HepG2 (cell line): Measurements from ENCODE around the gene PLPP3. TPM values are rescaled to one million over a fixed set of nuclear protein-coding genes. Genes with fewer than 3 reads are reported as not detected.
A peak's percentile ranks its signal among the peaks of the same experiment; 100 is the strongest.

Source experiments
- ATAC-seq: fragments of 200-7000 bp; cut with Tn5 transposase; 3 replicates; pipeline ENCODE4 v1.9.1; 2020; ENCODE audit warnings: mild to moderate bottlenecking, moderate library complexity
- BruUV-seq: library from RNA; stranded (reverse); fragments of 400-500 nt; replicated peaks from 2 replicates; lab custom pipeline; 2021; lab: Mats Ljungman, UMichigan
- CTCF ChIA-PET: fragments of 300-600 bp; formaldehyde crosslinking; extraction: SDS; loops from one replicate; lab custom pipeline; 2021; ENCODE audit warnings: low total read pairs, inconsistent platforms, low intra/inter-chr PET ratio; lab: Yijun Ruan, JAX
- POLR2A ChIA-PET: fragments of 350-600 bp; sonication (Branson Sonifier 250); formaldehyde crosslinking; loops from one replicate; lab custom pipeline; 2020; ENCODE audit warnings: antibody characterized with exemption, inconsistent platforms; lab: Yijun Ruan, JAX
- DNase-seq: peaks from one replicate; pipeline ENCODE4 v3.0.0-alpha.2; 2015; ENCODE audit warnings: low spot score
- FAIRE-seq: peaks from 3 replicates; lab custom pipeline; 2011; peaks lifted over from hg19 to GRCh38; lab: Jason Lieb, UNC
- H2AFZ ChIP-seq: one replicate; pipeline ENCODE4 v1.6.1; 2011; ENCODE audit warnings: low read length, inconsistent platforms
- H3K27ac ChIP-seq: fragments of 300-600 bp; 3 replicates; pipeline ENCODE4 v1.8.0; 2011; ENCODE audit warnings: mixed run types, mild to moderate bottlenecking, mixed read lengths, low read length, inconsistent platforms; ENCODE audit not compliant: insufficient read depth; ENCODE audit errors: extremely low read length
- H3K27me3 ChIP-seq, 2 experiments: fragments of 200-600 bp in 1 of 2; 2 replicates in 1 of 2; 3 replicates in 1 of 2; pipeline versions ENCODE4 v1.6.0 to v1.8.0; 2011; ENCODE audit warnings: low read length in 2 of 2, mild to moderate bottlenecking in 2 of 2, moderate library complexity in 2 of 2, inconsistent platforms in 1 of 2; ENCODE audit not compliant: insufficient read depth in 2 of 2, control insufficient read depth in 1 of 2
- H3K36me3 ChIP-seq, 2 experiments: fragments of 200-600 bp in 1 of 2; replicated peaks in 1 of 2; 2 replicates in 1 of 2; 3 replicates in 1 of 2; pipeline versions ENCODE4 v1.5.1 to v1.8.0; 2011; ENCODE audit warnings: low read length in 2 of 2, inconsistent platforms in 1 of 2; ENCODE audit not compliant: insufficient read depth in 2 of 2, control insufficient read depth in 1 of 2
- H3K4me1 ChIP-seq: 2 replicates; pipeline ENCODE4 v1.5.1; 2012; ENCODE audit warnings: low read length, inconsistent platforms; ENCODE audit not compliant: insufficient read depth
- H3K4me2 ChIP-seq: 2 replicates; pipeline ENCODE4 v1.6.0; 2011; ENCODE audit warnings: low read depth, low read length, inconsistent platforms
- H3K4me3 ChIP-seq, 3 experiments: fragments of 200-600 bp in 1 of 3; sonication (generic), shearing (Covaris generic) in 1 of 3; replicated peaks in 1 of 3; 2 replicates each; pipeline ENCODE4 v1.5.1; 2011 to 2016; ENCODE audit warnings: low read length in 3 of 3, inconsistent platforms in 2 of 3, low read depth in 2 of 3, mild to moderate bottlenecking in 2 of 3, control low read depth in 1 of 3, mixed read lengths in 1 of 3; ENCODE audit not compliant: insufficient read depth in 1 of 3
- H3K79me2 ChIP-seq: one replicate; pipeline ENCODE4 v1.6.1; 2011; ENCODE audit warnings: low read length, inconsistent platforms; ENCODE audit not compliant: insufficient read depth
- H3K9ac ChIP-seq: 2 replicates; pipeline ENCODE4 v1.6.0; 2011; ENCODE audit warnings: mild to moderate bottlenecking, low read depth, low read length, inconsistent platforms; ENCODE audit not compliant: insufficient read depth
- H3K9me3 ChIP-seq: 2 replicates; pipeline ENCODE4 v1.5.1; 2012; ENCODE audit warnings: mild to moderate bottlenecking, low read length
- H4K20me1 ChIP-seq: 2 replicates; pipeline ENCODE4 v1.6.0; 2011; ENCODE audit warnings: inconsistent platforms, mild to moderate bottlenecking, low read length, moderate library complexity; ENCODE audit not compliant: insufficient read depth
- EP300 ChIP-seq, 3 experiments: sonication (generic) in 1 of 3; formaldehyde crosslinking in 1 of 3; IDR thresholded peaks; 2 replicates each; pipeline versions ENCODE4 v1.5.1 to v1.6.1; 2011 to 2020; ENCODE audit warnings: low read depth in 2 of 3, low read length in 2 of 3, borderline replicate concordance in 1 of 3, improper control_type of control experiment in 1 of 3, mild to moderate bottlenecking in 1 of 3, missing genetic modification reagents in 1 of 3, moderate library complexity in 1 of 3
- FOSL2 ChIP-seq: sonication (generic); formaldehyde crosslinking; IDR thresholded peaks from 2 replicates; pipeline ENCODE4 v1.4.0; 2020; ENCODE audit warnings: missing genetic modification reagents
- GATAD2A ChIP-seq: IDR thresholded peaks from 2 replicates; pipeline ENCODE4 v1.6.1; 2016
- HNF4A ChIP-seq: sonication (generic); formaldehyde crosslinking; IDR thresholded peaks from 2 replicates; pipeline ENCODE4 v1.4.0; 2020; ENCODE audit warnings: missing genetic modification reagents
- HOXA3 ChIP-seq: sonication (generic); formaldehyde crosslinking; IDR thresholded peaks from 2 replicates; pipeline ENCODE4 v1.5.0; 2020; ENCODE audit warnings: missing genetic modification reagents
- MAFF ChIP-seq: IDR thresholded peaks from 2 replicates; pipeline ENCODE4 v1.6.1; 2011; ENCODE audit warnings: low read depth, low read length, improper control_type of control experiment
- MAFG ChIP-seq: sonication (generic); formaldehyde crosslinking; IDR thresholded peaks from 2 replicates; pipeline ENCODE4 v1.5.1; 2020; ENCODE audit warnings: mild to moderate bottlenecking, missing genetic modification reagents
- MAFK ChIP-seq, 2 experiments: IDR thresholded peaks in 1 of 2; conservative IDR thresholded peaks in 1 of 2; 2 replicates each; pipeline ENCODE4 v1.6.1; 2011; ENCODE audit warnings: improper control_type of control experiment in 2 of 2, low read length in 2 of 2
- MED1 ChIP-seq: sonication (generic); formaldehyde crosslinking; IDR thresholded peaks from 2 replicates; pipeline ENCODE4 v1.4.0; 2020; ENCODE audit warnings: missing genetic modification reagents
- NFE2L2 ChIP-seq: fragments of 150-350 bp; IDR thresholded peaks from 2 replicates; pipeline ENCODE4 v1.6.1; 2014; ENCODE audit warnings: low read length
- PCBP1 ChIP-seq: fragments of 200-400 bp; formaldehyde crosslinking; IDR thresholded peaks from 2 replicates; pipeline ENCODE4 v1.6.1; 2017; ENCODE audit warnings: mild to moderate bottlenecking, low read depth, low read length, borderline replicate concordance
- RBM22 ChIP-seq: fragments of 200-400 bp; formaldehyde crosslinking; optimal IDR thresholded peaks from 2 replicates; pipeline ENCODE3; 2017; ENCODE audit warnings: mild to moderate bottlenecking, low read length, moderate library complexity
- SAP130 ChIP-seq: IDR thresholded peaks from 2 replicates; pipeline ENCODE4 v1.6.1; 2016; ENCODE audit warnings: low read depth
- STAG1 ChIP-seq: sonication (generic); formaldehyde crosslinking; IDR thresholded peaks from 2 replicates; pipeline ENCODE4 v1.4.0; 2020; ENCODE audit warnings: missing genetic modification reagents
- TAF15 ChIP-seq: fragments of 200-400 bp; formaldehyde crosslinking; IDR thresholded peaks from one replicate; pipeline ENCODE4 v1.6.1; 2018; ENCODE audit warnings: mild to moderate bottlenecking, low read depth, low read length; ENCODE audit not compliant: poor library complexity, severe bottlenecking
- ZNF256 ChIP-seq: sonication (generic); formaldehyde crosslinking; conservative IDR thresholded peaks from 2 replicates; pipeline ENCODE4 v1.4.0; 2020; ENCODE audit warnings: missing genetic modification reagents
- ZNF670 ChIP-seq: sonication (generic); formaldehyde crosslinking; IDR thresholded peaks from 2 replicates; pipeline ENCODE4 v1.8.0; 2022; ENCODE audit warnings: mild to moderate bottlenecking, missing genetic modification reagents, borderline replicate concordance
- WGBS: methylation state at CpG from one replicate; pipeline ENCODE4 v1.1.6; 2017; ENCODE audit warnings: low lambda C conversion rate; 5-methylcytosine and 5-hydroxymethylcytosine counted together
- in situ Hi-C: cut with HindIII; loops from 2 replicates; pipeline ENCODE4 v1.10.0; 2017; ENCODE audit warnings: low pct_unique_long_range_greater_than_20kb; ENCODE audit not compliant: extremely low pct_ligation_motif_present
- intact Hi-C: fragments of 100-400 bp; cut with micrococcal nuclease; formaldehyde crosslinking; loops from one replicate; pipeline ENCODE4 v1.10.0; 2022; ENCODE audit not compliant: unreplicated experiment
- polyA plus RNA-seq, 8 experiments: library from polyadenylated mRNA; depleted of rRNA in 3 of 8; stranded (reverse) in 7 of 8; unstranded in 1 of 8; fragments of >200 nt; fragmentation: Illumina TruSeq in 4 of 8; extraction: Trizol in 4 of 8; gene quantifications; 2 replicates each; pipeline versions ENCODE4 v1.2.1 to v1.2.3, GENCODE V29; 2011 to 2016; ENCODE audit warnings: low read depth in 4 of 8, missing spikeins in 1 of 8, mixed read lengths in 1 of 8; ENCODE audit not compliant: insufficient read depth in 1 of 8
- total RNA-seq, 5 experiments: library from RNA; depleted of rRNA; stranded (reverse); fragments of >200 nt; fragmentation: Illumina TruSeq; extraction: Trizol; gene quantifications; 2 replicates each; pipeline ENCODE4 v1.2.3, GENCODE V29; 2016; ENCODE audit warnings: low read depth in 1 of 5
- TF ChIP-seq, protein P1 (sequence below): sonication (generic); formaldehyde crosslinking; IDR thresholded peaks from 2 replicates; pipeline ENCODE4 v1.8.1; 2023; ENCODE audit warnings: mild to moderate bottlenecking, missing genetic modification reagents, borderline replicate concordance
- TF ChIP-seq, protein P2 (sequence below): sonication (generic); formaldehyde crosslinking; IDR thresholded peaks from 2 replicates; pipeline ENCODE4 v1.4.0; 2020; ENCODE audit warnings: missing genetic modification reagents

Gene PLPP3
- total and polyA plus RNA-seq, 2 of the 13 experiments (the other 11 are each of a cell fraction or from before 2014, with no cell fraction given) = 49.7 to 65.8 TPM

DNA sequence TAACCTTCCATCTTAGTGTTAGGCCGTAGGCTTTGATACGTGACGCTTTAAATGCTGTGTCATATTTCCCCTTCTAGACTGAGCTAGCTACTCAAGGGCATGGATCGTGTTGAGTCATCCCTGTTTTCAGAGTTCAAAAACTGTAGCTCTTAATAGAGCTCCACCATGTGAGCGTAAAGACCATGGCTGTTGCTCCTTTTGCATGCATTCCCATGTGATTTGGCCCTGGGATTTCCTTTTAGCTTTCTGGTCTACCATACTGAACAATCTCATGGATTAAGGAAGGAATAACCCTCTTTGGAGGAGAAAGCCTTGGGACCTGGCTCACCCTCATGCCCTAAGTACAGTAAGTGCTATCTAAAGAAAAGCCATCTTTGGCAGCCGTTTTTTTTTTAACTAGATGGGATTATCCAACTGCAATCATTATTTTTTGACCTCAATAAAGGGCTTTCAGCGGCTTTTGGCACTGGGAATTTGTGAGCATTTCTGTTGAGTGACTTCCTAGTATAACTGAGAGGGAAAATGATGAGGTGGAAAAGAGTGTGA is 76.6 kb downstream of the PLPP3 start:
- no peaks in the 10 kb centered on the region for H3K27me3 ChIP-seq
- no peak overlapping the region for H2AFZ ChIP-seq
- CTCF ChIA-PET = no interaction called here
- no peaks in the 10 kb centered on the region for H4K20me1 ChIP-seq
- peaks cover 22 to 80% of the 10 kb centered on the region in 2 experiments for H3K36me3 ChIP-seq
- intact Hi-C loops (loop anchor here (10.0 kb wide), 1 partner anchor 168 kb away; no protein-coding TSS in a partner anchor), in situ Hi-C loops (loop anchor here (10.0 kb wide), 1 partner anchor 308 kb away; no protein-coding TSS in a partner anchor)
- peak overlapping the region; percentile 3 for H3K27ac ChIP-seq
- no peak for FAIRE-seq
- 94% methylated on average over 7 of the region's 7 CpGs for WGBS
- TF ChIP-seq STAG1 (CRISPR knock-in tag) (0 out of 2 replicates have a peak, but pooled peaks have one; percentile 16), ZNF670 (no peak), TAF15 (no peak), EP300 (IDR thresholded peaks at IDR 0.05; ENCODE audit: low read depth in 2 of 2, low read length in 2 of 2) (0 out of 4 replicates have a peak, but pooled peaks of 1 of the 2 experiments have one; percentile 9), EP300 (CRISPR knock-in tag; IDR thresholded peaks at IDR 0.05; ENCODE audit: borderline replicate concordance) (no peak), MAFK (conservative IDR thresholded peaks at IDR 0.05 in 1 of 2, IDR thresholded peaks at IDR 0.05 in 1 of 2; ENCODE audit: low read length in 2 of 2) (peak; percentile 28 to 67; a peak in 3 of 4 replicates), PCBP1 (no peak), MAFF (peak; percentile 46; the same call in 1 of the 2 replicates), HOXA3 (CRISPR knock-in tag) (peak; percentile 20; the same call in 1 of the 2 replicates), NFE2L2 (peak; percentile 59), MAFG (CRISPR knock-in tag) (0 out of 2 replicates have a peak, but pooled peaks have one; percentile 38), RBM22 (peak; percentile 22), GATAD2A (0 out of 2 replicates have a peak, but pooled peaks have one; percentile 17), FOSL2 (peak; percentile 58), SAP130 (CRISPR knock-in tag) (peak; percentile 37; the same call in 1 of the 2 replicates), ZNF256 (CRISPR knock-in tag) (no peak), MED1 (peak; percentile 38; the same call in 1 of the 2 replicates), HNF4A (CRISPR knock-in tag) (0 out of 2 replicates have a peak, but pooled peaks have one; percentile 13)
- TF ChIP-seq, protein P1, sequence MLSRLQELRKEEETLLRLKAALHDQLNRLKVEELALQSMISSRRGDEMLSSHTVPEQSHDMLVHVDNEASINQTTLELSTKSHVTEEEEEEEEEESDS (CRISPR knock-in tag) = no peak
- TF ChIP-seq, protein P2, sequence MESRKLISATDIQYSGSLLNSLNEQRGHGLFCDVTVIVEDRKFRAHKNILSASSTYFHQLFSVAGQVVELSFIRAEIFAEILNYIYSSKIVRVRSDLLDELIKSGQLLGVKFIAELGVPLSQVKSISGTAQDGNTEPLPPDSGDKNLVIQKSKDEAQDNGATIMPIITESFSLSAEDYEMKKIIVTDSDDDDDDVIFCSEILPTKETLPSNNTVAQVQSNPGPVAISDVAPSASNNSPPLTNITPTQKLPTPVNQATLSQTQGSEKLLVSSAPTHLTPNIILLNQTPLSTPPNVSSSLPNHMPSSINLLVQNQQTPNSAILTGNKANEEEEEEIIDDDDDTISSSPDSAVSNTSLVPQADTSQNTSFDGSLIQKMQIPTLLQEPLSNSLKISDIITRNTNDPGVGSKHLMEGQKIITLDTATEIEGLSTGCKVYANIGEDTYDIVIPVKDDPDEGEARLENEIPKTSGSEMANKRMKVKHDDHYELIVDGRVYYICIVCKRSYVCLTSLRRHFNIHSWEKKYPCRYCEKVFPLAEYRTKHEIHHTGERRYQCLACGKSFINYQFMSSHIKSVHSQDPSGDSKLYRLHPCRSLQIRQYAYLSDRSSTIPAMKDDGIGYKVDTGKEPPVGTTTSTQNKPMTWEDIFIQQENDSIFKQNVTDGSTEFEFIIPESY (CRISPR knock-in tag) = 0 out of 2 replicates have a peak, but pooled peaks have one; percentile 23
- peaks cover 90% of the 10 kb centered on the region for H3K4me1 ChIP-seq
- no peak overlapping the region for H3K4me2 ChIP-seq
- H3K9ac ChIP-seq = no peak overlapping the region
- POLR2A ChIA-PET = interaction anchor here (0.8 to 1.6 kb wide), 6 partner anchors 9 to 88 kb away, joined by 3 to 4 read pairs (median 3); no protein-coding TSS in a partner anchor
- DNase-seq = peak; percentile 37
- H3K79me2 ChIP-seq = peaks cover 60% of the 10 kb centered on the region
- BruUV-seq = no TSS peak
- no peaks in the 10 kb centered on the region for H3K9me3 ChIP-seq
- H3K4me3 ChIP-seq = no peak overlapping the region
- no peak; the same call in 2 of the 3 replicates for ATAC-seq
